22Rv1 (cell line): Measurements from ENCODE around the gene ERGIC1.

Source experiments
- ZFX ChIP-seq: fragments of 450-650 bp; IDR thresholded peaks from 2 replicates; pipeline ENCODE4 v1.6.1; 2017; ENCODE audit warnings: antibody characterized with exemption, borderline replicate concordance
- TF ChIP-seq, protein P1 (sequence below): fragments of 450-650 bp; IDR thresholded peaks from 2 replicates; pipeline ENCODE4 v1.5.1; 2017; ENCODE audit warnings: mild to moderate bottlenecking

DNA sequence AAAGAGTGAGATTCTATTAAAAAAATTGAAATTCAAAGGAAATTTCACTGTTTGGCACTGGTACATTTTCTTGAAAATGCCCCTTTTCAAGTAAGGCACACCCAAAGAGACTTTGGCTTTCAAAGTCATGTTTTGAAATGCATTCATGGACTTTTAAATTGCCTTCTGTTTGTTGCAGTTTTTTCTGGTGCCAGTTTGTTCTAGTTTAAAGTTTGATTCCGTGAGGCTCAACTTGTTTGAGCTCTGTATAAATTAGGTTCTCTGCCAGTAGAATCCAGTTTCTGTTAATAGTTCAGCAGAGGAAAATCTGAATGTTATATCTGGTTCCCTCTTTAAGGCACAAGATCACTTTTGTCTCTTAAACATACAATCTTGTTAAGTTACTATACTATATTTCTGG lies 165.9 kb downstream of the ERGIC1 start:
- TF ChIP-seq, protein P1, sequence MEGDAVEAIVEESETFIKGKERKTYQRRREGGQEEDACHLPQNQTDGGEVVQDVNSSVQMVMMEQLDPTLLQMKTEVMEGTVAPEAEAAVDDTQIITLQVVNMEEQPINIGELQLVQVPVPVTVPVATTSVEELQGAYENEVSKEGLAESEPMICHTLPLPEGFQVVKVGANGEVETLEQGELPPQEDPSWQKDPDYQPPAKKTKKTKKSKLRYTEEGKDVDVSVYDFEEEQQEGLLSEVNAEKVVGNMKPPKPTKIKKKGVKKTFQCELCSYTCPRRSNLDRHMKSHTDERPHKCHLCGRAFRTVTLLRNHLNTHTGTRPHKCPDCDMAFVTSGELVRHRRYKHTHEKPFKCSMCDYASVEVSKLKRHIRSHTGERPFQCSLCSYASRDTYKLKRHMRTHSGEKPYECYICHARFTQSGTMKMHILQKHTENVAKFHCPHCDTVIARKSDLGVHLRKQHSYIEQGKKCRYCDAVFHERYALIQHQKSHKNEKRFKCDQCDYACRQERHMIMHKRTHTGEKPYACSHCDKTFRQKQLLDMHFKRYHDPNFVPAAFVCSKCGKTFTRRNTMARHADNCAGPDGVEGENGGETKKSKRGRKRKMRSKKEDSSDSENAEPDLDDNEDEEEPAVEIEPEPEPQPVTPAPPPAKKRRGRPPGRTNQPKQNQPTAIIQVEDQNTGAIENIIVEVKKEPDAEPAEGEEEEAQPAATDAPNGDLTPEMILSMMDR: no peak
- TF ChIP-seq ZFX: no peak
